Liver (tissue), 3 donors: ENCODE results near the gene TMEM184A.

ENCODE experiments used
- ATF3 ChIP-seq: IDR thresholded peaks from 2 replicates; pipeline ENCODE4 v1.6.1; 2016; ENCODE audit warnings: antibody characterized with exemption
- CTCF ChIP-seq: fragments of 150-350 bp; IDR thresholded peaks from 2 replicates; pipeline ENCODE4 v1.5.1; 2017; ENCODE audit warnings: improper control_type of control experiment, low read depth, low read length; ENCODE audit not compliant: missing input control
- EGR1 ChIP-seq, 2 donors: IDR thresholded peaks; 2 replicates each; pipeline ENCODE4 v1.6.1; 2016 to 2018; ENCODE audit warnings: antibody characterized with exemption in 2 of 2, low read depth in 2 of 2
- FOXA2 ChIP-seq: IDR thresholded peaks from 2 replicates; pipeline ENCODE4 v1.6.1; 2016; ENCODE audit warnings: antibody characterized with exemption
- GABPA ChIP-seq, 2 donors: IDR thresholded peaks in 1 of 2; conservative IDR thresholded peaks in 1 of 2; 2 replicates each; pipeline ENCODE4 v1.6.1; 2016; ENCODE audit warnings: antibody characterized with exemption in 2 of 2, mild to moderate bottlenecking in 1 of 2, moderate library complexity in 1 of 2
- JUND ChIP-seq, 2 donors: IDR thresholded peaks; 2 replicates each; pipeline ENCODE4 v1.6.1; 2016; ENCODE audit warnings: antibody characterized with exemption in 2 of 2
- MAX ChIP-seq: IDR thresholded peaks from 2 replicates; pipeline ENCODE4 v1.6.1; 2016; ENCODE audit warnings: antibody characterized with exemption
- NR2F2 ChIP-seq: IDR thresholded peaks from 2 replicates; pipeline ENCODE4 v1.6.1; 2016; ENCODE audit warnings: antibody characterized with exemption
- RAD21 ChIP-seq, 2 donors: IDR thresholded peaks; 2 replicates each; pipeline ENCODE4 v1.6.1; 2016; ENCODE audit warnings: antibody characterized with exemption in 2 of 2, mild to moderate bottlenecking in 2 of 2
- REST ChIP-seq: IDR thresholded peaks from 2 replicates; pipeline ENCODE4 v1.6.1; 2016; ENCODE audit warnings: antibody characterized with exemption, mild to moderate bottlenecking
- SP1 ChIP-seq: IDR thresholded peaks from 2 replicates; pipeline ENCODE4 v1.6.1; 2018; ENCODE audit warnings: antibody characterized with exemption, mild to moderate bottlenecking
- TAF1 ChIP-seq: conservative IDR thresholded peaks from 2 replicates; pipeline ENCODE4 v1.6.1; 2016; ENCODE audit warnings: antibody characterized with exemption, mild to moderate bottlenecking
- YY1 ChIP-seq: IDR thresholded peaks from 2 replicates; pipeline ENCODE4 v1.6.1; 2016; ENCODE audit warnings: antibody characterized with exemption, mild to moderate bottlenecking
- ZBTB33 ChIP-seq: IDR thresholded peaks from 2 replicates; pipeline ENCODE4 v1.6.1; 2016; ENCODE audit warnings: antibody characterized with exemption
- donor health status: healthy.
- donor health status: healthy.

GRCh38 chr7:1562597-1563051 is 6.6 kb upstream of the TMEM184A start:
- TF ChIP-seq GABPA (IDR thresholded peaks at IDR 0.05 in 1 of 2, conservative IDR thresholded peaks at IDR 0.05 in 1 of 2) (no peak), REST (no peak), SP1 (no peak), RAD21 (IDR thresholded peaks at IDR 0.05) (no peak), CTCF (no peak), NR2F2 (no peak), EGR1 (IDR thresholded peaks at IDR 0.05; ENCODE audit: low read depth in 2 of 2) (no peak), FOXA2 (no peak), MAX (no peak), JUND (IDR thresholded peaks at IDR 0.05) (no peak), ZBTB33 (no peak), YY1 (no peak), ATF3 (no peak), TAF1 (no peak)
